GM12875 (cell line): ENCODE measurements around the gene FEN1.

Source experiments
- H3K4me3 ChIP-seq: one replicate; pipeline ENCODE4 v1.5.1; 2011; ENCODE audit warnings: low read depth, low read length, control low read depth
- TF ChIP-seq, protein P1 (sequence below): IDR thresholded peaks from 2 replicates; pipeline ENCODE4 v1.5.1; 2011; ENCODE audit warnings: low read depth, mild to moderate bottlenecking, control low read depth, inconsistent platforms, low read length, moderate library complexity, borderline replicate concordance; ENCODE audit not compliant: insufficient read depth

The FEN1 gene

DNA sequence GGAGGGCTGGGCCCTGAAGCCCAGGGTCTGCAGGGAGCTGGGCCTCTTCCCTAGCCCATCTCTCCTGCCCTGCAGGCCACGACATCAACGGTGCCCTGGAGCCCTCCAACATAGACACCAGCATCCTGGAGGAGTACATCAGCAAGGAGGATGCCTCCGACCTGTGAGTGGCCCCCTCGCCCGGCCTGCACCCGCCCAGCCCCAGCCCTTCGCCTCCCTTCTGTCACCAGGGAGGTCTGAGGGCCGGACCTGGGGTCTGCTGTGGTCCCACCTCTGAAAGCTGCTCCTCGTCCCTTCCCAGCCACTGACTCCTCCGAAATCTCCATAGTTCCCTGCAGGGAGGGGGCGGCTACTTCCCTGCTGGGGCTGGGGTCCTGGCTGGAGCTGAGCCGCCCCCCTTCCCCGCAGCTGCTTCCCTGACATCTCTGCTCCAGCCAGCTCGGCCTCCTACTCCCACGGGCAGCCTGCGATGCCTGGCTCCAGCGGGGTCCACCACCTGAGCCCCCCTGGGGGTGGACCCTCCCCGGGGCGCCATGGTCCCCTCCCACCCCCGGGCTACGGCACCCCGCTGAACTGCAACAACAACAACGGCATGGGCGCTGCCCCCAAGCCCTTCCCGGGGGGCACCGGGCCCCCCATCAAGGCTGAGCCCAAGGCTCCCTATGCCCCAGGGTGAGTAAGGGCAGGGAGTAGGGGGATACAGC lies 27.0 kb upstream of the FEN1 start:
- TF ChIP-seq, protein P1, sequence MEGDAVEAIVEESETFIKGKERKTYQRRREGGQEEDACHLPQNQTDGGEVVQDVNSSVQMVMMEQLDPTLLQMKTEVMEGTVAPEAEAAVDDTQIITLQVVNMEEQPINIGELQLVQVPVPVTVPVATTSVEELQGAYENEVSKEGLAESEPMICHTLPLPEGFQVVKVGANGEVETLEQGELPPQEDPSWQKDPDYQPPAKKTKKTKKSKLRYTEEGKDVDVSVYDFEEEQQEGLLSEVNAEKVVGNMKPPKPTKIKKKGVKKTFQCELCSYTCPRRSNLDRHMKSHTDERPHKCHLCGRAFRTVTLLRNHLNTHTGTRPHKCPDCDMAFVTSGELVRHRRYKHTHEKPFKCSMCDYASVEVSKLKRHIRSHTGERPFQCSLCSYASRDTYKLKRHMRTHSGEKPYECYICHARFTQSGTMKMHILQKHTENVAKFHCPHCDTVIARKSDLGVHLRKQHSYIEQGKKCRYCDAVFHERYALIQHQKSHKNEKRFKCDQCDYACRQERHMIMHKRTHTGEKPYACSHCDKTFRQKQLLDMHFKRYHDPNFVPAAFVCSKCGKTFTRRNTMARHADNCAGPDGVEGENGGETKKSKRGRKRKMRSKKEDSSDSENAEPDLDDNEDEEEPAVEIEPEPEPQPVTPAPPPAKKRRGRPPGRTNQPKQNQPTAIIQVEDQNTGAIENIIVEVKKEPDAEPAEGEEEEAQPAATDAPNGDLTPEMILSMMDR, result no peak
- no peak overlapping the region for H3K4me3 ChIP-seq

DNA sequence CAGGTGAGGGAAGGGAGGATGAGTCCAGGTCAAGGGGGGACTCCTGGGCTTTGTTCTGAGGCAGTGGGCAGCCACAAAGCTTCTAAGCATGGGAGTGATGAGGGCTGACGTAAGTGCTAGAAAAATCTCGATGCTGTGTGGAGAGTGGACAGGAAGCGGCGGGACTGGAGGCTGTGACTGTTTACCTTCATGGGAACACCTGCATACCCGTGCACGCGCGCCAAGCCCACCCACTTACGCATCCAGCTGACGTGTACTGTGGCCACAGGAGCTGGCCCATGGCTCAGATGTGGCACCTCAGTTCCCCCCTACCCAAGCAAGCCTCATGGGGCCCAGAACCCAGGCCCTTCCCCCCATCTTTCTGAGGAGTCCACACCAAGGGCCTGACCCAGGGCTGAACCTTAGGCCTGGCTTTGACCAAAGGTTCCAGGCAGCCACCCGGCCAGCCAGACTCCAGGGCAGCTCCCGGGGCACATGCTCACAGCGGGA lies 26.3 kb upstream of the FEN1 start:
- TF ChIP-seq, protein P1, result no peak
- no peak overlapping the region for H3K4me3 ChIP-seq

DNA sequence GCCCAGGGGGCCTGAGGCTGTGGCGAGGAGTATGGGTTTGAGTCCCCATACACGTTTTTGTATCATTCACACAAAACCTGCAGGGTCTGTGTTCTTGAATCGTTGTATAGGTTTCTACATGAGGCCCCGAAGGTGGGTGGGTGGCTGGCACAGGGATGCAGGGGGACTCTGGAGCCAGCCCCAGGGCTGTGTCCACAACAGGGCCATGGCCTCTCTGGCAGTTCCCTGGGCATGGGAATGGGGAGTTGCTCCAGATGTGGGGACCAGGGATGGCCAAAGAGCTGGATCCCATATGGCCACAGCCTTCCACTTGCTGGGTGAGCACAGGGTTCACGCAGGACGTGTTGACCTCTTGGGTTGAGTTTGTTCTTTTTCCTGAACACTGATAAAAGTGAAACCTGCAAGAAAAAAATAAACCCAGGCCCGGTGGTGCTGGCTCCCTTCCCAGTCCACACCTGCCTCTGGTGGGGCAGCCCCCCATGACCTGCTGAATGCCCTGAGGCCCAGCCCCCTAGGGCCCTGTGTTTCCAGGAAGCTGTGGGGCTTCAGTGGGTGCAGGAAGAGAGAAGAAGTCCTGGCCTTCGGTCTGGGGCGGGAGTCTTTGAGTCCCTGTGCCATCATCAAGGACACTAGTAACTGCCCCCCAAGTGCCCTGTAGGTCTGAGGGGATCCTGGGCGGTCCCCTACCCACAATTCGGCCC lies 24.2 kb upstream of the FEN1 start:
- no peak overlapping the region for H3K4me3 ChIP-seq
- TF ChIP-seq, protein P1, result no peak

DNA sequence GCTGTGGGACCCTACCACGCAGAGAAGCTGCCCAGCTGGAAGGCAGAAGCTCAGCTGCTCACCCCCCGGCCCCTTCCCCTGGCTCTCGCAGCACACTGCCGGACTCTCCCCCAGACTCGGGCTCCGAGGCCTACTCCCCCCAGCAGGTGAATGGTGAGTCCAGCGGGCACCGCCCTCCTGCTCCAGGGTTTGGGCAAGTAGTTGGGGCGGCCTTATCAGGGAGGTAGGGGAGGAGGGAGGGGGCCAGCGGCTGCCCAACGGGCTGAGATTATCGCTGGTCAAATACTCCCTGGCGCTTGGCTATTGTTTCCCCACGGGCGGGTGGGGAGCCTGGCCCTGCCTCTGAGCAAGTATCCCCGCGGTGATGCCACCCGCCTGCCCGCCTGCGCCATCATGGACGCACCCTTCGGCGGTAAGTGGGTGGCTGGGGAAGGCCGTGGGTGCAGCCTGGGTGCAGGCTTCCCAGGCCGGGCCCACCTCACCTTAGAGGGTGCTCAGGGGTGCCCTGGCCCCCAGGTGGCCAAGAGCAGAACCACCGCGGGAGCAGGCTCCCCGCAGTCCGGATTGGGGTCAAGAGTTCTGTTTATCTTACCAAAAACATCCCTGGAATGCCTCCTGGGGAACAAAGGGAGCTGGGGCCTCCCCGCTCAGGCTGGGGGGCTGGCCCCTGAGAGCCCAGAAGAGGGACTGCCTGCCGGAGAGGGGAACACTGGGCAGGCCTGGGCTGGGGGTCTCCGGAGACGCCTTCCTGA lies 23.4 kb upstream of the FEN1 start:
- TF ChIP-seq, protein P1, result 0 out of 2 replicates have a peak, but pooled peaks have one; percentile 13
- no peak overlapping the region for H3K4me3 ChIP-seq

DNA sequence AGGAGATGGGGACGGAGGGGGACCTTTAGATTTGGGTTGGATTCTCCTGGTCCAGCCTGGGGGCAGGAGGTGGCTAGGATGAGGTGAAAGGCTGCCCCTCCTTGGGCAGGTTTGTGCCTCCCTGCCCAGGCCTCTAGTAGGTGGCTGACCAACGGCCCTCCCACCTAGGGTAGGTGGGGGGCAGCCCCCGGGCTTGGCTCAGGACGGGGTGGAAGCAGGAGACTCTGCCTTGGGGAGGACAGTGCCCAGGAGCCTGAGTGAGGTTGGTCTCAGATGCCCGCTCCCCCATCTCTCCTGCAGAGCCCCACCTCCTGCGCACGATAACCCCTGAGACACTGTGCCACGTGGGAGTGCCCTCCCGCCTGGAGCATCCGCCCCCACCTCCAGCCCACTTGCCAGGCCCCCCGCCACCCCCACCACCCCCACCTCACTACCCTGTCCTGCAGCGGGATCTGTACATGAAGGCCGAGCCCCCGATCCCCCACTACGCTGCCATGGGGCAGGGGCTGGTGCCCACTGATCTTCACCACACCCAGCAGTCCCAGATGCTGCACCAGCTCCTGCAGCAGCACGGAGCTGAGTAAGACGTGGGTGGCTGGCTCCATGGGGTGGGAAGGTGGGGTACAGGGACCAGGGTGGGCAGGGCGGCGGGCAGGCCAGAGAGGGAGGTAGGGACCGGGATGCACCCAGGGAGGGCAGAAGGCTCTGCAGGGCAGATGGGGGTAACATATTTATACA lies 22.6 kb upstream of the FEN1 start:
- TF ChIP-seq, protein P1, result no peak

DNA sequence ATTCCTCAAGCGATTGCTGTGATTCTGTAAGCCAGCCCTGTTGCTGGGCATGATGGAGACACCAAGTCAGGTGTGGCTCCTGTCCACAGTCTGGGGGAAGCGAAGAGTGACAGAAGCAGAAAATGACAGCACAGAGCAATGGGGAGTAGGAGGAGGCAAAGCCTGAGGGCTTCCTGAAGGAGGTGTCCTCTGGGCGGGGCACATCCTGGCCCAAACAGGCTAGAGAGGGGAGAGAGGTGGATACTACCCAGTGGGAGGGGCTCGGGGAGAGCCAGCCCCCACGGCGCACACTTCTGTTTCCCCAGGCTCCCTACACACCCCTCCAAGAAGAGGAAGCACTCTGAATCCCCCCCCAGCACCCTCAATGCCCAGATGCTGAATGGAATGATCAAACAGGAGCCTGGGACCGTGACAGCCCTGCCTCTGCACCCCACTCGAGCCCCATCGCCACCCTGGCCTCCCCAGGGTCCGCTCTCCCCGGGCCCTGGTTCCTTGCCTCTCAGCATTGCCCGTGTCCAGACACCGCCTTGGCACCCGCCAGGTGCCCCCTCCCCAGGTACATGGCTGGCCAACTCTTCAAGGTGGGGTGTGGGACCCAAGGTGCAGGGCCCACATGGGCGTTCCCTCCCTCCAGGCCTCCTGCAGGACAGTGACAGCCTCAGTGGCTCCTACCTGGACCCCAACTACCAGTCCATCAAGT lies 21.4 kb upstream of the FEN1 start:
- no peak overlapping the region for H3K4me3 ChIP-seq
- TF ChIP-seq, protein P1, result no peak

More for the DNA sequence above, 22.6 kb upstream of the FEN1 start:
- no peak overlapping the region for H3K4me3 ChIP-seq
